PC-9 (cell line): ENCODE data around the gene MYH7. TPM values are rescaled to one million over a fixed set of nuclear protein-coding genes. Genes with fewer than 3 reads are reported as not detected.

Experiments used
- BruUV-seq: library from RNA; stranded (reverse); fragments of 400-500 nt; replicated peaks from 2 replicates; lab custom pipeline; 2021; lab: Mats Ljungman, UMichigan
- CTCF ChIA-PET: fragments of 300-600 bp; sonication (Branson Sonifier 250); formaldehyde crosslinking; loops from one replicate; lab custom pipeline; 2022; ENCODE audit warnings: antibody characterized with exemption; lab: Charles Lee
- POLR2A ChIA-PET: fragments of 300-600 bp; sonication (Branson Sonifier 250); formaldehyde crosslinking; loops from one replicate; lab custom pipeline; 2022; ENCODE audit warnings: antibody characterized with exemption; ENCODE audit not compliant: unreplicated experiment; lab: Charles Lee
- DNase-seq, 2 experiments: peaks; one replicate each; pipeline versions ENCODE4 v3.0.0 to v3.0.0-alpha.2; 2015 to 2022; ENCODE audit warnings: mixed read lengths in 1 of 2
- H2AFZ ChIP-seq: fragments of 200-600 bp; sonication (generic); 2 replicates; pipeline ENCODE4 v1.8.1; 2017; ENCODE audit warnings: antibody characterized with exemption
- H3F3A ChIP-seq: fragments of 200-600 bp; sonication (generic); 2 replicates; pipeline ENCODE4 v1.8.1; 2017; ENCODE audit warnings: antibody characterized with exemption, mild to moderate bottlenecking, low read depth; ENCODE audit not compliant: insufficient read depth
- H3K27ac ChIP-seq: fragments of 200-600 bp; sonication (generic); 2 replicates; pipeline ENCODE4 v1.6.1; 2016; ENCODE audit warnings: mixed run types
- H3K27me3 ChIP-seq: fragments of 200-600 bp; sonication (generic); 2 replicates; pipeline ENCODE4 v1.6.1; 2016; ENCODE audit warnings: low read depth, mixed run types; ENCODE audit not compliant: insufficient read depth
- H3K36me3 ChIP-seq: fragments of 200-600 bp; sonication (generic); 2 replicates; pipeline ENCODE4 v1.6.1; 2016; ENCODE audit warnings: low read depth, mixed run types
- H3K4me1 ChIP-seq: fragments of 200-600 bp; sonication (generic); replicated peaks from 2 replicates; pipeline ENCODE4 v1.6.1; 2016; ENCODE audit warnings: mixed run types; ENCODE audit not compliant: insufficient read depth
- H3K4me2 ChIP-seq: fragments of 200-600 bp; sonication (generic); 2 replicates; pipeline ENCODE4 v1.6.1; 2017; ENCODE audit warnings: mixed run types
- H3K4me3 ChIP-seq: fragments of 200-600 bp; sonication (generic); 2 replicates; pipeline ENCODE4 v1.6.1; 2016; ENCODE audit warnings: mixed run types
- H3K79me2 ChIP-seq: fragments of 200-600 bp; sonication (generic); 2 replicates; pipeline ENCODE4 v1.6.1; 2017; ENCODE audit warnings: low read depth, mixed run types
- H3K9me2 ChIP-seq: fragments of 200-600 bp; sonication (generic); 2 replicates; pipeline ENCODE4 v1.8.1; 2017; ENCODE audit warnings: mild to moderate bottlenecking; ENCODE audit not compliant: insufficient read depth
- H3K9me3 ChIP-seq: fragments of 200-600 bp; sonication (generic); 2 replicates; pipeline ENCODE4 v1.8.1; 2016; ENCODE audit warnings: low read depth; ENCODE audit not compliant: insufficient read depth
- H4K20me1 ChIP-seq: fragments of 200-600 bp; sonication (generic); 2 replicates; pipeline ENCODE4 v1.8.1; 2017; ENCODE audit not compliant: insufficient read depth
- CTCF ChIP-seq: fragments of 200-600 bp; sonication (generic); conservative IDR thresholded peaks from 2 replicates; pipeline ENCODE4 v1.6.1; 2017; ENCODE audit warnings: mixed run types, antibody characterized with exemption, mild to moderate bottlenecking, moderate library complexity
- EZH2 ChIP-seq: fragments of 200-600 bp; sonication (generic); IDR thresholded peaks from 2 replicates; pipeline ENCODE4 v1.8.0; 2017; ENCODE audit warnings: antibody characterized with exemption, low read depth
- intact Hi-C: fragments of 100-400 bp; cut with micrococcal nuclease; formaldehyde crosslinking; loops from one replicate; pipeline ENCODE4 v1.10.0; 2022; ENCODE audit not compliant: unreplicated experiment
- total RNA-seq: library from RNA; stranded (reverse); gene quantifications from 2 replicates; pipeline ENCODE4 v1.2.3, GENCODE V29; 2021

Gene MYH7
- total RNA-seq, 1 experiment from 2014 or later = not detected

GRCh38 chr14:23389396-23389795 lies 46.1 kb downstream of the MYH7 start:
- no peak overlapping the region for H3K4me2 ChIP-seq
- no peak for DNase-seq
- no peaks in the 10 kb centered on the region for H3K9me3 ChIP-seq
- intact Hi-C loops = no loop called here
- H3K79me2 ChIP-seq = no peaks in the 10 kb centered on the region
- no peaks in the 10 kb centered on the region for H3F3A ChIP-seq
- BruUV-seq = no TSS peak
- no peaks in the 10 kb centered on the region for H3K4me1 ChIP-seq
- peaks cover 83% of the 10 kb centered on the region for H3K27me3 ChIP-seq
- POLR2A ChIA-PET = no interaction called here
- no peak overlapping the region for H3K27ac ChIP-seq
- no peaks in the 10 kb centered on the region for H3K36me3 ChIP-seq
- H3K9me2 ChIP-seq = no peaks in the 10 kb centered on the region
- no peaks in the 10 kb centered on the region for H4K20me1 ChIP-seq
- H2AFZ ChIP-seq = no peak overlapping the region
- CTCF ChIA-PET = no interaction called here
- H3K4me3 ChIP-seq = no peak overlapping the region
- TF ChIP-seq CTCF (no peak), EZH2 (no peak)

GRCh38 chr14:23388996-23389395 lies 46.5 kb downstream of the MYH7 start:
- H2AFZ ChIP-seq = no peak overlapping the region
- H3K9me3 ChIP-seq = no peaks in the 10 kb centered on the region
- H3F3A ChIP-seq = no peaks in the 10 kb centered on the region
- no peaks in the 10 kb centered on the region for H4K20me1 ChIP-seq
- TF ChIP-seq EZH2 (no peak), CTCF (no peak)
- BruUV-seq = no TSS peak
- ChIA-PET CTCF (no interaction called here), POLR2A (no interaction called here)
- H3K27me3 ChIP-seq = peaks cover 82% of the 10 kb centered on the region
- no peak overlapping the region for H3K4me2 ChIP-seq
- no peak overlapping the region for H3K27ac ChIP-seq
- DNase-seq = no peak
- no peak overlapping the region for H3K4me3 ChIP-seq
- intact Hi-C loops = no loop called here
- H3K36me3 ChIP-seq = no peaks in the 10 kb centered on the region
- no peaks in the 10 kb centered on the region for H3K4me1 ChIP-seq
- no peaks in the 10 kb centered on the region for H3K79me2 ChIP-seq
- no peaks in the 10 kb centered on the region for H3K9me2 ChIP-seq

- CTCF ChIA-PET = no interaction called here
- Histone ChIP-seq H2AFZ (no peak overlapping the region), H3K27ac (no peak overlapping the region), H3F3A (no peaks in the 10 kb centered on the region), H3K9me2 (no peaks in the 10 kb centered on the region), H4K20me1 (no peaks in the 10 kb centered on the region), H3K36me3 (no peaks in the 10 kb centered on the region), H3K4me1 (no peaks in the 10 kb centered on the region), H3K9me3 (no peaks in the 10 kb centered on the region), H3K4me3 (no peak overlapping the region), H3K27me3 (peaks cover 80% of the 10 kb centered on the region), H3K79me2 (no peaks in the 10 kb centered on the region), H3K4me2 (no peak overlapping the region)
- no peak for DNase-seq
- TF ChIP-seq EZH2 = no peak
- no peak for TF ChIP-seq CTCF
- intact Hi-C loops = no loop called here
- POLR2A ChIA-PET = no interaction called here
- no TSS peak for BruUV-seq
These were observed 47.3 kb downstream of the MYH7 start for GRCh38 chr14:23387916-23388882.
